DMS79 (cell line): ENCODE measurements around the gene LMTK2.

Source experiments
- DNase-seq: peaks from one replicate; lab custom pipeline; 2025; lab: John Stamatoyannopoulos, UW

Gene LMTK2

DNA sequence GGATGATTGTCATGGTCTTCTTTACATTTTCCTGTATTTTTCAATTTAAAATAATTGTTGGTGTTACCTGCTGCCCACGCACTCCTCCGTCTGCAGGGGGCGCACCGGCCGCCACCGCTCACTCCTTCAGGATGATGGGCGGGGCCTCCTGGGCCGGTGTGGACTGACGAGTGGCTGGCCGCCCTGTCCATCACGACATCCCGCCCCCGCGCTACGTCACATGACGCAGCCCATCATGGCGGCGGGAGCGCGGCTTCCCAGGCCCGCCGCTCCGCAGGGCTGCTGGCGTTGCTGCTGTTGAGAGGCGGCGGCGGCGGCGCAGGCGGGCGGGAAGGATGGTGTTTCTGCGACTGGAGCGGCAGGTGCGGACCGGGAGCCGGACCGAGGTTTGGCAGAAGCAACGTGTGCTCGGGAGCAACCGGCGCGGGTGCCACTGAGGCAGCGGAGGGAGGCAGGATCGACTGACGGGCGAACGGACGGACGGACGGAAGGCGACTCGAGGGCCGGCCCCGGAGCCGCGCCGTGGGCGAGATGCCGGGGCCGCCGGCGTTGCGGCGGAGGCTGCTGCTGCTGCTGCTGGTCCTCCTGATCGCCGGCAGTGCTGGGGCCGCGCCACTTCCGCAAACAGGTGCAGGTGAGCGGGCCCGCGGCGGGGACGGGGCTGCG is at the start of gene LMTK2:
Gene LMTK2 (plus strand): TSS at position 216 of the 666 bp plus-strand sequence. CDS start 316 bp downstream, at position 532.
- DNase-seq = peak; percentile 63

DNA sequence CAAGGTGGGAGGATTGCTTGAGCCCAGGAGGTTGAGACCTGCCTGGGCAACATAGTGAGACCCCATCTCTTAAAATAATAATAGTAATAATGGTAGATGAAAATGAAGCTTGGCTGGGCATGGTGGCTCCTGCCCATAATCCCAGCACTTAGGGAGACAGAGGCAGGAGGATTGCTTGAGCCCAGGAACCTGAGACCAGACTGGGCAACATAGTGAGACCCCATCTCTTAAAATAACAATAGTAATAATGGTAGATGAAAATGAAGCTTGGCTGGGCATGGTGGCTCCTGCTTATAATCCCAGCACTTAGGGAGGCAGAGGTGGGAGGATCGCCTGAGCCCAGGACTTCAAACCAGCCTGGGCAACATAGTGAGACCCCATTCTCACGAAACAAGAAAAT is 49.5 kb upstream of the LMTK2 start:
- no peak for DNase-seq

DNA sequence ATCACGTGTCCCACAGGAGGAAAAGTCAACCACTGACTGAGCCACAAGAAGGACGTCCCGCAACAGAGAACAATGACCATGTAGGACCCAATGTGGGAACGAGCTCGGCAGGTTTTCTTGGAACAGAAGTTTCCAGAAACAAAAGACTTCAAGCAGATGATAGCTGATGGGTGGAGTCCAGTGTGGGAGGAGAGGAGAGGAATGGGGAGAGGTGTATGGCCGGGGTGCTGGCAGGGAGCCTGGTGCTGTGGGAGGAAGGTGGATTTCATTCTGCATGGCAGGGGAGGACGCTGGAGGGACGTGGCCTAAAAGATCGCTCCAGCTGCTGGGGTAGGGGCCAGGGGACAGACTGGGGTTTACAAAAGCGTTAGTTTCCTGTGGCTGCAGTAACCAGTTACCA is 48.5 kb upstream of the LMTK2 start:
- DNase-seq = no peak

DNA sequence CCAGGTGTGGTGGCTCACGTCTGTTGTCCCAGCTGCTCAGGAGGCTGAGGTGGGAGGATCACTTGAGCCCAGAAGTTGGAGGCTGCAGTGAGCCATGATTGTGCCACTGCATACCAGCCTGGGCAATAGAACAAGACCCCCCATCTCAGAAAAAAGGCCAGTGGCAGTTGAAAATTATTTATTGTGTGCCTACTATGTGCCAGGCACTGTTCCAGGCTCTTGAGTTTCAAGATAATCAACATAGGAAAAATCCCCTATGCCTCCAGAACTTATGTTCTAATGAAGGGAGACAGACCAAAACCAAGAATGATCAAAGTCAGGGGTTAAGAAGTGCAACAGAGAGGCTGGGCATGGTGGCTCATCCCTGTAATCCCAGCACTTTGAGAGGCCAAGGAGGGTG is 42.4 kb upstream of the LMTK2 start:
- DNase-seq = no peak

DNA sequence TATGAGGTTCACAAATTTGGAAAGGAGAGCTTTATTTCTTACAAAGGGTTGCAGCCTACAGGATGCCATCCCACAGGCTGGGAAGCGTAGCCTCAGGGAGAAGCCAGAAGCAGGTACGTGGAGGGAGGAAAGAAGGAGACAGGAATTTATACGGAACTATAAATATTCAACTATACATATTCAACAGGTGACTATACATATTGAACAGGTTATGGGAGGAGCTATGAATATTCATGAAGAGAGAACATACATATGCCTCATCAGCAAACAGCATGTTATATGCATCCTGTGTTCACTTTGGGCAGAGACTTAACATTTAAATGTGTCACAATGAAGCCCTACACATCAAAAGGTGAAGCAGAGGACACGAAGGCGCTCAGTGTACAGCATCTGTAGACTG is 40.5 kb upstream of the LMTK2 start:
- DNase-seq = no peak

DNA sequence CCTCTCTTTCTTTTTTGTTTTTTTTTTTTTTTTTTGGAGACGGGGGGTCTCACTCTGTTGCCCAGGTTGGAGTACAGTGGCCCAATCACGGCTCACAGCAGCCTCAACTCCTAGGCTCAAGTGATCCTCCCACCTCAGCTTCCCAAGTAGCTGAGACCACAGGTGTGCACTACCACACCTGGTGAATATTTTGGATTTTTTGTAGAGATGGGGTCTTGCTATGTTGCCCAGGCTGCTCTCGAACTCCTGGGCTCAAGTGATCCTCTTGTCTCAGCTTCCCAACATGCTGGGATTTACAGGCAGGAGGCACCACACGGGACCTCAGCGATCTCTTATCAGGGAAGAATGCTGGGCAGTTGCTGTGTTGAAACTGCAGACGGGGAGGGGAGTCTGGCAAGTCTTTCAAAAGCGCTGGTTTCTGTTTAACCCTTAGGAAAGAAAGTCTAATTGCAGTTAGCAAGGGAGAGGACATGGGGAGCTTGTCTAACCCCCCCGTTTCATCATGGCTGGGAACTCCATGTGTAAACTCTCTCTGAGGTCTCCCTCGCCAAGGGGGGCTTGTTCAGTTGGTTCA is 39.6 kb upstream of the LMTK2 start:
- no peak for DNase-seq

DNA sequence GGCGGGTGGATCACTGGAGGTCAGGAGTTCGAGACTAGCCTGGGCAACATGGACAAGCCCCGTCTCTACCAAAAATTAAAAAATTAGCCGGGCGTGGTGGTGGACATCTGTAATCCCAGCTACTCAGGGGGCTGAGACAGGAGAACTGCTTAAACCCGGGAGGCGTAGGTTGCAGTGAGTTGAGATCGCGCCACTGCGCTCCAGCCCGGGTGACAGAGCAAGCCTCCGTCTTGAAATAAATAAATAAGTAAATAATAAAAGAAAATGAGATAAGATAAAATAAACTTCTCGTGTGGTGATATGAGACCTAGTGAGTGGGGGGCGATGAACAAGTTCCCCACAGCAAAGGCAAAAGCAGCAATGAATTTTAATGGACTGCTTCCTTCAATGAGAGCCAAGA is 33.6 kb upstream of the LMTK2 start:
- no peak for DNase-seq

DNA sequence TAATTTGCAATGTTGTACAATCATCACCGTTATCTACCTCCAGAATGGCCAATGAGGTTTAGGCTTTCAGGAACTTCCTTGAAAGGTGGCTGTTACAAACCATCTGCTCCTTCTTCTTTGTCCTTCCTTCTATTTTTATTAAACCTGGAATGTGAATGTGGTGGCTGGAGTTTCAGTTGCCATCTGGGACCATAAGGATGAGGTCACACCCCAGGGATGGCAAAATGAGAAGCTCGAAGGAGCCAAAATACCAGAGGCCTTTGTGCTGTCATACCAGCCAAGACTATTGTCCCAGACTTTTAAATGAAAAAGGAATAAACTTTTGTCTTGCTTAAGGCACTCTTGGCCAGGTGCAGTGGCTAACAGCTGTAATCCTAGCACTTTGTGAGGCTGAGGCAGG is 30.9 kb upstream of the LMTK2 start:
- DNase-seq = no peak

DNA sequence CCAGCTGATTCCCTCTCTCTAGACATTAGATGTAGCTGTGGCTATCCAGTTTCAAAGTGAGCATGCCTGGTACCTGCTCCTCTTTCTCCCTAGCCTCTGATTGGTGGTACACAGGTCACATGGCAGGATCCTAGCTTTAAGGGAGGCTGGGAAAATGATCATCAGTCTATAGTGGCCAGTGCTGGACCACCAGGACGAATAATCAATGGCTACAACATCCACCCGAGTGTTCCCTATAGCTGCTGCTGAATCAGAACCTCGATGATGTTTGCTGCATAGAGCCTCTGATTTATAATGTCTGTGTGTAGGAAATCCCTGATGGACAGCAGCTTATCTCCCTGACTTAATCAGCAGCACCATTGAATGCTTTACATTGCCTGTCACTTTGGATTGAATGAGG is 28.9 kb upstream of the LMTK2 start:
- DNase-seq = no peak

DNA sequence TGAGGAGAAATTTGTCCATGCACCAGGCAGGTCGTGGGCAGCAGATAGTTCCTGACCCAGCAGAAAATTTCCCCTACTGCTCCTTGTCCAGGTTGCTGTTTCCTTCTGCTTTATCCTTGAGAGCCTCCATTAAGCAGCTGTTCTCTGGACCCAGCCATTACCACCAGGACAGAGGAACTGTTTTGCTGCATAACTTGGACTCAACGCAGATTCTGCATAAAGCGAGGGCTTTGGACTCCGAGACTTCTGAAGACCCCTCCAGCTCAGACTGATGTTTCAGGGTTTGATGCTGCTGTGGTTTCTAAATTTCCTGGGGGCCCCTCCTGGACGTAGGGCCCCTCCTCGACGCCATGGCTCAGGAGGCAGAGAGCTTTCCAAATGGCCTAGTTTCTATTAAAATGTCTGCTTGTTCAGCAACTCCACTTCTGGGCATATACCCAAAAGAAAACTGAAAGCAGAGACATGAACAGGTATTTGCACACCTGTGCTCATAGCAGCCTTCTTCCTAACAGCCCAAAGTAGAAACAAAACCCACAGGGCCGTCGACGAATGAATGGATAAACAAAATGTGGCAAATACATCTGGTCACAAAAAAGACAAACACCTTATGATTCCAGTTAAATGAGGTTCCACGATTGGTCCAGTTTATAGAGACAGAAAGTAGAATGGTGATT is 28.3 kb upstream of the LMTK2 start:
- DNase-seq = no peak

DNA sequence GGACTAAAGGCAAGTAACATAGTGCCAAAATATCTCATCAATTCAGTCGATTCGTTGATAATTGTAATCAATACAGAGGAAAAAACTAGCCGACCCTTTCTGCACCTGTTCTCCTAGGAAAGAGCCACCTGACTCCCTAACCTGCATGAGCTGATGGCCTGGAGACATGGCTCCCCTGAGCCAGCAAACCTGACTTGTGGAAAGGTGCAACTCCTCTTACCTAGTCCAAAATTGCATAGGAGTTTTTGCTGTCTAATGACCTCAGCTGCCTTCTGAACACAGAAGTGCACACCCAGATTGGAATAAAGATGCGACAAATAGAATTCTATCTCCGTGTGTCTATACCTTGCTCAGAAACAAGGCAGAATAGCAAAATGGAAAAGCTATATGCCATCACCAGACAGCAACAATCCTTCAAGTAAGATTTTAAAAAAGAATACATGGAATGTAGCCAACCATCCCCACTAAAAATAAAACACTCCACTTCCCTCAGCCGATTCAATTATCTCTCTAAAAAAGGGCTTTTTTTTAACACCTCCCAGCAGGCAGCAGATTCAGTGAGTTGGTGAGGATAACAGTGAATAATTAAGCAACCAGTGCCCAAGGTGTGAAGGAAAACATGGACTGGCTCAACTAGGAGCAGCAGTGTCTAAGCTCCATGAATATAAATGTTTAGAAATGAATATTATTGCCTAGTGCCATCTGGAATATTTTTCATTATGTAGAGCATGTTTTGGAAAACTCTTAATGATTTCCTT is 26.6 kb upstream of the LMTK2 start:
- DNase-seq = no peak

DNA sequence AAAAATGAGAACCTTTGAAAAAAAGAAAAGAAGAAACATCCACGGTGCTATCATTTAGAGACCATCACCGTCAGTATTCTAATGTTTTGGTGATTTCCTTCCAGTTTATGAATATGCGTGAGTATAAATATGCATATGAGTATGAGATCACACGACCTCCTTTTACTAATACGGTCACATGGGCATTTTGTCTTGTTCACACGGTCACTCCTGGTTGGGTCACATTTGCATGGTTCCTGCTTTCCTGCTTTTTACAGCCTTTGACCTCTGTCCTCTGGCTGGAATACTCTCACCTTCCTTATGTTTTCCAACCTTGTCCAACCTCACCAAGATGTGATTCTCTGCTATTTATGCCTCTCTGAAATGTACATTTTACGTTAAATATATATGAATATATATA is 25.3 kb upstream of the LMTK2 start:
- no peak for DNase-seq

DNA sequence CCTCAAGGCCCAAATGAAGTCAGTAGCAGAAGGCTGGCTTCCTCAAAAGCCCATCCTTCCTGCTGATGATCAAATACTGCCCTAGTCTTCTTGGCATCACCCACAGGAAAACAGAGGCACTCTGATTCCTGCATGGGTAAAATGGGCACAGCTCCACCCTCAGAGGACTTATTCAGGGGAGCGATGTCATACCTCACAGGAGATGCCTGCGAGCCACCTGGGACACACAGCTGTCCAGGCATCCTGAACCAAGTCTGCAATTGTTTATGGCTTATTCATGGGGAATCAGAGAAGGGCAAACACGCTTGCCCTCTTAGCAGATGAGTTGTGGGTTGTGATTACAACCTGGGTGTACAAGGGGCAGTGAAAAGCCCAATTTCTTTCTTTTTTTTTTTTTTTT is 22.0 kb upstream of the LMTK2 start:
- DNase-seq = no peak

DNA sequence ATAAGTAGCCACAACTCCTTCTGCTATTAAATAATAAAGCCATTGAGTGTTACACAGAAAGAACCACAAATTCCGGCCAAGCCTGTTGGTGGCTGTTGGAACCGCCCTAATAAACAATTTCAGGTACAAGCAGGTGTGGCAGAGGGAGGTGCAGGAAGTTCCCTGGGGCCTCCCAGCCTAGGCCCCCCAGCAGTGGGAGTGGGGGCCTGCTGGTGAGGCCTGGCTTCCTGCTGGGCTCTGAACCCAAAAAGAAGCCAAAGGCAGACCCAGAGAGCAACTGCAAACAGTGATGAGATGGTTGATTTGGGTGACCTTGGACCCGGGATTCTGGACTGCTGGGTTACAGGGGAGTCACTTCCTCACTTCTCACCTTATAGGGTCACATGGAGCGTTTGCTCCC is 21.0 kb upstream of the LMTK2 start:
- DNase-seq = no peak

DNA sequence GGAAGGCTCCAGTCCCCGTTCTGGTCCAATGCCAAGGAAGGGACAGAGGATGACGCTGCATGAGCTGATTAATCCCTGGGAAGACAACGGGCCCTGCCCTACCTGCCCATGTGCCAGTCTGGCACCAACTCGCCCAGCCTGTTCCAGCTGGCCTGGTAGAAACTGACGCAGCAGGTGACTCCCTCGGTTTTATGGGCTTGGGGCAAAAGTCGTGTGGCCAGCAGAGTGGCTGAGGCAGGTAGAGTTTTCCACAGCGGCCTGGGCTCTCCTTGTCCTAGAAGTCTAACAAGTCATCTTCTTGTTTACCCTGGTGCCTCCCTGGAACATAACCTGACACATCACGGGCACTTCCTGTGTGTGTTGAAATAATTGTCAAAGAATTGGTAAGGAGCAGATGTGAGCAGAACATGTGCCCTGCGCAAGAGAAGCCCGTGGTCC is 20.4 kb upstream of the LMTK2 start:
- no peak for DNase-seq

DNA sequence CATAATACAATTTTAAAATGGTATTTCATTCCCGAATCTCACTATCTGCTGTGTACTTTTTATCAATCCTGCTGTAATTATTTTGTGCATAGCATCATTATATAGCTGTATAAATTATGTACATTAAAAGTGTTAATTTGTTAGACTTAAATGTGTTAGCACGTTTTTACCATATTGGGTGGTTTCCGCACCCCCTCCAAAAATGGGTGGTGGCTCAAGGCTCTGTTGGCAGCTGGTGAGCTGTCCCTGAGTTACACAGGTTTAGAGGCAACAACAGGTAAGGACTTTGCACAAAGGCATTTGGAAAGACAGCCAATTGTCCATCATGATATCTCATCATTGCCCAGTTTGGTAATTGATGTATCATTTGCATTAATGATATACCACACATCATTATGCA is 18.6 kb upstream of the LMTK2 start:
- no peak for DNase-seq

DNA sequence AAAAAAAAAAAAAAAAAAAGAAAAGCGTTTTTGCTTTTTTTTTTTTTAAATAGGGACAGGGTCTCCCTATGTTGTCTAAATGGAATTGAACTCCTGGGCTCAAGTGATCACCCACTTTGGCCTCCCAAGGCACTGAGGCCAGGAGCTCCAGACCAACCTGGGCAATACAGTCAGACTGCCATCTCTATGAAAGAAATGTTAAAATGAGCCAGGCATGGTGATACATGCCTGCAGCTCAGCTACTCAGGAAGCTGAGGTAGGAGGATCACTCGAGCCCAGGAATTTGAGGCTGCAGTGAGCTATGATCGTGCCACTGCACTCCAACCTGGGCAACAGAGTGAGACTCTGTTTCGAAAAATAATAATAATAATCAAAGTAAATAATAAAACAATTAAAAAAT is 16.5 kb upstream of the LMTK2 start:
- DNase-seq = no peak

DNA sequence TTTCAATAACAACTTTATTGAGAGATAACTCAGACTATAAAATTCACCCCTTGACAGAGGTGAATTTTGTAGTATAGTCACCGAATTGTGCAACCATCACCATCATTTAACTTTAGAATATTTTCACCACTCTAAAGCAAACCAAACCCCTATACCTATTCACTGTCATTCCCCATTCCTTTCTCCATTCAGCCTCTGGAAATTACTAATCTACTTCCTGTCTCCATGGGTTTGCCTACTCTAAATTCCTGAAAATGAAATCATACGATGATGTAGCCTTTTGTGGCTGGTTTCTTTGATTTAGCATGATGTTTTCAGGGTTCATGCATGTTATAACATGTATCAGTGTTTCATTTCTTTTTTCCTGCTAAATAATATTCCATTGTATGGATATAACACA is 15.6 kb upstream of the LMTK2 start:
- no peak for DNase-seq

DNA sequence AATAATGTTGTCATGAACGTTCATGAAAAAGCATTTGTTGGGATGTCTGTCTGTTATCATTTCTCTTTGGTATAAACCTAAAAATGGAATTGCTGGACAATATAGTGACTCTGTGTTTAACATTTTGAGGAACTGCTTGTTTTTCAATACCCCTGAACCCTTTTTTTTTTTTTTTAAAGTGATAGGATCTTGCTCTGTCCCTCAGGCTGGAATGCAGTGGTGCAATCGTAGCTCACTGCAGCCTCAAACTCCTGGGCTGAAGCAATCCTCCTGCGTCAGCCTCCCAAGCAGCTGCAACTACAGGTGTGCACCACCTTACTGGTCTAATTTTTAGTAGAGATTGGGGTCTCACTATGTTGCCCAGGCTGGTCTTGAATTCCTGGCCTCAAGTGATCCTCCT is 15.1 kb upstream of the LMTK2 start:
- no peak for DNase-seq

DNA sequence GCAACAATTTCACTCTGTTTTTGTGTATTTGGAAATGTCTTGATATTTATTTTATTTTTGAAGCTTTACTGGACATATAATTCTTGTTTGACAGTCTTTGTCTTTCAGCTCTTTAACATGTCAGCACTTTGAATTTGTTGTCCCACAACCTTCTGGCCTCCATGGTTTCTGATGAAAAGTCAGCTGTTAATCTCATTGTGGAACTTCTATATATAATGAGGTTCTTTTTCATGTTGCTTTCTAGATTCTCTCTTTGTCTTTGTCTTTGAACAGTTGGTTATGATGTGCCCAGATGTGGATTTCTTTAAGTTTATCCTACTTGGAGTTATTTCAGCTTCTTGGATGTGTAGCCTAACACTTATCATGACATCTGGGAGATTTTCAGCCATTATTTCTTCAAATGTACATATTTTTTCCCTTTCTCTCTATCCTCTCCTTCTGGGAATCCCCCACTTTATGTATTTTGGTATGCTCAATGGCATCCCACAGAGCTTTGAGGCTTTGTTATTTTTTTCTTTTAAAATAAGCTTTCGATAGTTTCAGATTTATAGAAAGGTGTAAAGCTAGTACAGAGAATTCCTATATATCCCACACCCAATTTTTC is 9.5 kb upstream of the LMTK2 start:
- no peak for DNase-seq

DNA sequence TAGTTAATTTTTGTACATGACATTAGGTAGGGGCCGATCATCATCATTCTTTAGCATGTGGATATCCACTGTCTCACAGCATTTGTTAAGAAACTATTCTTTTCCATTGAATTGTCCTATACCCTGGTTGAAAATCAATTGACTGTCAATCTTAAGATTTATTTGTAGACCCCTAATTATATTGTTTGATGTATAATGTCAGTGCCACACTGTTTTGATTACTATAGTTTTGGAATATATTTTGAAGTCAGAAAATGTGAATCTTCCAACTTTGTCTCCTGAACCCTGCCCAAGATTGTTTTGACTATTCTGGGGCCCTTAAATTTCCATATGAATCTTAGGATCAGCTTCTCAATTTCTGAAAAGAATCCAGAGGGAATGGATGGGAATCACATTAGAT is 6.6 kb upstream of the LMTK2 start:
- DNase-seq = no peak

DNA sequence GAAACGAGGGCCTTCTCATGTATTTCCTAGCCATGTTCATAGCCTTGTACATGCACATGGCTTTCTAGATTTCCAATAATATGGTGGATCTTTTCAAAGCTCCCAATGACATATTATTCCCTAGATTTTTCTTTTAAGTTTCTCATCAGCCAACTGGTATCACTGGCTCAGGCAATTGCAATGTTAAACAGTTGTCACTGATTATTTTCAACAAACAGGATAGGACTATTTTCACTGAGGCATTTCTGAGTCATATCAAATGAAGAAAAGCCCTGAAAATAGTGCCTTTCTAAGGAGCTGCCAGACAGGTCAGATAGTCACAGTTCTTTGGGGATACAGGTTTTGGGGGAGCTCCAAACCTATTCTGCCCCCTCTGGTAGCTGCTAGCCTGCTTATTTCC is 4.5 kb upstream of the LMTK2 start:
- no peak for DNase-seq
